PC-3 (cell line): ENCODE results near the gene SLC12A8. TPM values are rescaled to one million over a fixed set of nuclear protein-coding genes. Genes with fewer than 3 reads are reported as not detected.

Source experiments
- ATAC-seq: fragments of 200-7000 bp; cut with Tn5 transposase; 2 replicates; pipeline ENCODE4 v1.9.1; 2020; ENCODE audit warnings: mild to moderate bottlenecking, moderate library complexity
- BruUV-seq: library from RNA; stranded (reverse); fragments of 400-500 nt; replicated peaks from 2 replicates; lab custom pipeline; 2021; lab: Mats Ljungman, UMichigan
- CTCF ChIA-PET: fragments of 300-600 bp; sonication (Branson Sonifier 250); formaldehyde crosslinking; loops from one replicate; lab custom pipeline; 2022; ENCODE audit warnings: antibody characterized with exemption; lab: Charles Lee
- POLR2A ChIA-PET: fragments of 300-600 bp; sonication (Branson Sonifier 250); formaldehyde crosslinking; loops from one replicate; lab custom pipeline; 2022; ENCODE audit warnings: antibody characterized with exemption; ENCODE audit not compliant: unreplicated experiment; lab: Charles Lee
- DNase-seq: peaks from one replicate; pipeline ENCODE4 v3.0.0-alpha.2; 2015
- H2AFZ ChIP-seq: fragments of 300-600 bp; sonication (generic); 2 replicates; pipeline ENCODE4 v1.6.0; 2016; ENCODE audit warnings: antibody characterized with exemption, low read length
- H3F3A ChIP-seq: fragments of 300-600 bp; sonication (generic); one replicate; pipeline ENCODE4 v1.6.0; 2017; ENCODE audit warnings: antibody characterized with exemption, low read length, control low read depth, mild to moderate bottlenecking; ENCODE audit not compliant: unreplicated experiment
- H3K27ac ChIP-seq: fragments of 300-600 bp; sonication (generic); 2 replicates; pipeline ENCODE4 v1.5.1; 2016; ENCODE audit warnings: mild to moderate bottlenecking, low read length
- H3K27me3 ChIP-seq: fragments of 300-600 bp; sonication (generic); 2 replicates; pipeline ENCODE4 v1.6.1; 2016; ENCODE audit warnings: low read length, mixed read lengths
- H3K36me3 ChIP-seq: fragments of 300-600 bp; sonication (generic); 2 replicates; pipeline ENCODE4 v1.6.1; 2016; ENCODE audit warnings: low read depth, mixed run types, low read length, mixed read lengths
- H3K4me1 ChIP-seq: fragments of 300-600 bp; sonication (generic); 2 replicates; pipeline ENCODE4 v1.5.1; 2016; ENCODE audit warnings: low read length; ENCODE audit not compliant: insufficient read depth
- H3K4me2 ChIP-seq: fragments of 300-600 bp; sonication (generic); 2 replicates; pipeline ENCODE4 v1.6.0; 2016; ENCODE audit warnings: low read length
- H3K4me3 ChIP-seq: fragments of 300-600 bp; sonication (generic); 2 replicates; pipeline ENCODE4 v1.5.1; 2016; ENCODE audit warnings: mild to moderate bottlenecking, low read length, mixed read lengths
- H3K79me2 ChIP-seq: fragments of 300-600 bp; sonication (generic); 2 replicates; pipeline ENCODE4 v1.6.1; 2017; ENCODE audit warnings: low read length, mixed read lengths
- H3K9ac ChIP-seq: fragments of 300-600 bp; sonication (generic); 2 replicates; pipeline ENCODE4 v1.6.0; 2016; ENCODE audit warnings: mild to moderate bottlenecking, low read length
- H3K9me2 ChIP-seq: fragments of 300-600 bp; sonication (generic); replicated peaks from 2 replicates; pipeline ENCODE4 v1.6.1; 2016; ENCODE audit warnings: mixed run types, low read length, mixed read lengths
- H3K9me3 ChIP-seq: fragments of 300-600 bp; sonication (generic); 2 replicates; pipeline ENCODE4 v1.6.1; 2016; ENCODE audit warnings: low read length, mixed read lengths
- H4K20me1 ChIP-seq: fragments of 300-600 bp; sonication (generic); 2 replicates; pipeline ENCODE4 v1.6.1; 2016; ENCODE audit warnings: low read length, mixed read lengths
- EZH2 ChIP-seq: fragments of 300-600 bp; sonication (generic); IDR thresholded peaks from one replicate; pipeline ENCODE4 v1.6.1; 2017; ENCODE audit warnings: antibody characterized with exemption, mild to moderate bottlenecking, low read length; ENCODE audit not compliant: unreplicated experiment
- EZH2phosphoT487 ChIP-seq: fragments of 300-600 bp; sonication (generic); IDR thresholded peaks from 2 replicates; pipeline ENCODE4 v1.6.1; 2018; ENCODE audit warnings: mild to moderate bottlenecking, antibody characterized with exemption, low read length, borderline replicate concordance
- intact Hi-C: fragments of 100-400 bp; cut with micrococcal nuclease; formaldehyde crosslinking; loops from 2 replicates; pipeline ENCODE4 v1.9.0; 2023
- total RNA-seq: library from RNA; depleted of rRNA; stranded (reverse); fragments of >200 nt; gene quantifications from 2 replicates; pipeline ENCODE4 v1.2.3, GENCODE V29; 2014
- TF ChIP-seq, protein P1 (sequence below): fragments of 300-600 bp; sonication (generic); conservative IDR thresholded peaks from 2 replicates; pipeline ENCODE4 v1.5.1; 2017; ENCODE audit warnings: antibody characterized with exemption, low read depth, mild to moderate bottlenecking, low read length

Gene SLC12A8
- total RNA-seq, 1 experiment from 2014 or later = 11.0 TPM

DNA sequence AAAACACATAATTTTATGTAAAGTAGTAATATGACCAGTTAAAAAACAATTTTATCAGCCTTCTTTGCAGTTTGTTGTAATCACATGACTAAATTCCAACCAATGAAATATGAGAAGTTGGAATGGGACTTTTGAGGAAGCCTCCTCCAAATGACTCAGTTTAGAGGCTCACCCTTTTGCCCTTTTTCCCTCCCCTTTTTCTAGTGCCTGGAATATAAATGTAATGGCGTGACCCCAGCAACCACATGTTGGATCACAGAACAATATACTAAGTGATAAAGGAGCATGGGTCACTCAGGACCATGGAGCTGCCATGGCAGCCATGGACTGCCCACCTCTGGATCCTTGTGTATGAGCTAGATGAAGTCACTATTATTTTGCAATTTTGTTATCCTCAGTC lies 107.9 kb downstream of the SLC12A8 start:
- DNase-seq (no peak), ATAC-seq (no peak)
- Histone ChIP-seq H2AFZ (no peak overlapping the region), H4K20me1 (no peaks in the 10 kb centered on the region), H3K9ac (no peak overlapping the region), H3K27me3 (no peaks in the 10 kb centered on the region), H3K79me2 (no peaks in the 10 kb centered on the region), H3K27ac (no peak overlapping the region), H3K9me3 (0 out of 2 replicates have a peak, but pooled peaks cover 3% of the 10 kb centered on the region), H3K4me1 (peaks cover 16% of the 10 kb centered on the region), H3K4me3 (no peak overlapping the region), H3K36me3 (peaks cover 7% of the 10 kb centered on the region; the same call in 1 of the 2 replicates), H3K9me2 (no peaks in the 10 kb centered on the region), H3K4me2 (no peak overlapping the region), H3F3A (no peaks in the 10 kb centered on the region)
- BruUV-seq = no TSS peak
- TF ChIP-seq EZH2 = no peak
- TF ChIP-seq, protein P1, sequence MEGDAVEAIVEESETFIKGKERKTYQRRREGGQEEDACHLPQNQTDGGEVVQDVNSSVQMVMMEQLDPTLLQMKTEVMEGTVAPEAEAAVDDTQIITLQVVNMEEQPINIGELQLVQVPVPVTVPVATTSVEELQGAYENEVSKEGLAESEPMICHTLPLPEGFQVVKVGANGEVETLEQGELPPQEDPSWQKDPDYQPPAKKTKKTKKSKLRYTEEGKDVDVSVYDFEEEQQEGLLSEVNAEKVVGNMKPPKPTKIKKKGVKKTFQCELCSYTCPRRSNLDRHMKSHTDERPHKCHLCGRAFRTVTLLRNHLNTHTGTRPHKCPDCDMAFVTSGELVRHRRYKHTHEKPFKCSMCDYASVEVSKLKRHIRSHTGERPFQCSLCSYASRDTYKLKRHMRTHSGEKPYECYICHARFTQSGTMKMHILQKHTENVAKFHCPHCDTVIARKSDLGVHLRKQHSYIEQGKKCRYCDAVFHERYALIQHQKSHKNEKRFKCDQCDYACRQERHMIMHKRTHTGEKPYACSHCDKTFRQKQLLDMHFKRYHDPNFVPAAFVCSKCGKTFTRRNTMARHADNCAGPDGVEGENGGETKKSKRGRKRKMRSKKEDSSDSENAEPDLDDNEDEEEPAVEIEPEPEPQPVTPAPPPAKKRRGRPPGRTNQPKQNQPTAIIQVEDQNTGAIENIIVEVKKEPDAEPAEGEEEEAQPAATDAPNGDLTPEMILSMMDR = no peak
- no peak for TF ChIP-seq EZH2phosphoT487
- CTCF ChIA-PET = no interaction called here
- POLR2A ChIA-PET = no interaction called here
- intact Hi-C loops = loop anchor here (5.0 kb wide), 1 partner anchor 98 kb away; no protein-coding TSS in a partner anchor

DNA sequence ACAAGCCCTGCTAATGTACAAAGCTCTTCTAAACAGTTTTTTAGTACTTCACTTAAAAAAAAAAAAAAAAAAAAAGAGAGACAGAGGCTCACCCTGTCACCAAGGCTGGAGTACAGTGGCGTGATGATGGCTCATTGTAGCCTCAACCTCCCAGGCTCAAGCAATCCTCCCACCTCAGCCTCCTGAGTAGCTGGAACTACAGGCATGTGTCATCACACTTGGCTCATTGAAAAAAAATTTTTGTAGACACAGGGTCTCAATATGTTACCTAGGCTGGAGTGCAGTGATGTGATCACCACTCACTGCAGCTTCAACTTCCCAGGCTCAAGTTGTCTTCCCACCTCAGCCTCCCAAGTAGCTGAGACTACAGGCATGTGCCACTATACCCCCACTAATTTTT lies 109.1 kb downstream of the SLC12A8 start:
- Histone ChIP-seq H4K20me1 (no peaks in the 10 kb centered on the region), H3K9me2 (no peaks in the 10 kb centered on the region), H3K27ac (no peak overlapping the region), H3K4me1 (peaks cover 10% of the 10 kb centered on the region), H3K79me2 (no peaks in the 10 kb centered on the region), H3K27me3 (no peaks in the 10 kb centered on the region), H3K9me3 (0 out of 2 replicates have a peak, but pooled peaks cover 3% of the 10 kb centered on the region), H2AFZ (no peak overlapping the region), H3K4me2 (no peak overlapping the region), H3K4me3 (no peak overlapping the region), H3K36me3 (peaks cover 7% of the 10 kb centered on the region; the same call in 1 of the 2 replicates), H3K9ac (no peak overlapping the region), H3F3A (no peaks in the 10 kb centered on the region)
- TF ChIP-seq EZH2 (no peak), EZH2phosphoT487 (no peak)
- TF ChIP-seq, protein P1 = no peak
- POLR2A ChIA-PET = no interaction called here
- BruUV-seq = no TSS peak
- DNase-seq (no peak), ATAC-seq (no peak)
- intact Hi-C loops = no loop called here
- CTCF ChIA-PET = no interaction called here

DNA sequence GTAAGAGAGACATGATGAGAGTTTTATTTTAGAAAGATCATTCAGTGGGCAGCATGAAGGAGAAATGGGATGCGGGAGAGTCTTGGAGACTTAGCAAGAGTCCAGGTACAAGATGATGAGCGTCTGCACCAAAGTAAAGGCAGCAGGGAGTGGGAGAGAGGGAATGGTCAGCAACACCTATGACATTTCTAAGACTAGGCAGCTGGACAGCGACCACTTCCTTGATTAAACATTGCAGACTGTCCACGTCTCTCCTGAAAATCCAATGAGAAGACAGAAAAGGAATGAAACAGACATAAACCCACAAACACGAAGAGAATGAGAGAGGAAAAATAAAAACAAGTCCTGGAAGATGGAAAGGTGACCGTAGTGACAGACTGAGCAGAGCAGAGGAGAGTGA lies 110.1 kb downstream of the SLC12A8 start:
- H3K4me2 ChIP-seq = no peak overlapping the region
- TF ChIP-seq, protein P1 = no peak
- TF ChIP-seq EZH2 = no peak
- H3K4me3 ChIP-seq = no peak overlapping the region
- ChIA-PET POLR2A (no interaction called here), CTCF (no interaction called here)
- H3K27me3 ChIP-seq = no peaks in the 10 kb centered on the region
- no peak overlapping the region for H3K9ac ChIP-seq
- H2AFZ ChIP-seq = no peak overlapping the region
- no TSS peak for BruUV-seq
- H3F3A ChIP-seq = no peaks in the 10 kb centered on the region
- 0 out of 2 replicates have a peak, but pooled peaks cover 3% of the 10 kb centered on the region for H3K9me3 ChIP-seq
- no peaks in the 10 kb centered on the region for H4K20me1 ChIP-seq
- ATAC-seq = no peak
- H3K36me3 ChIP-seq = peaks cover 7% of the 10 kb centered on the region; the same call in 1 of the 2 replicates
- intact Hi-C loops = no loop called here
- no peaks in the 10 kb centered on the region for H3K9me2 ChIP-seq
- no peak overlapping the region for H3K27ac ChIP-seq
- H3K4me1 ChIP-seq = peaks cover 2% of the 10 kb centered on the region
- no peaks in the 10 kb centered on the region for H3K79me2 ChIP-seq
- DNase-seq = no peak
